NT2/D1 (cell line): ENCODE results near the gene FBXO11.

Experiments
- SUZ12 ChIP-seq: IDR thresholded peaks from 2 replicates; pipeline ENCODE4 v1.6.1; 2011; ENCODE audit not compliant: insufficient read length, insufficient read depth; ENCODE audit errors: extremely low read depth
- ZNF274 ChIP-seq: IDR thresholded peaks from 2 replicates; pipeline ENCODE4 v1.6.1; 2011; ENCODE audit warnings: mild to moderate bottlenecking, low read depth, low read length

DNA sequence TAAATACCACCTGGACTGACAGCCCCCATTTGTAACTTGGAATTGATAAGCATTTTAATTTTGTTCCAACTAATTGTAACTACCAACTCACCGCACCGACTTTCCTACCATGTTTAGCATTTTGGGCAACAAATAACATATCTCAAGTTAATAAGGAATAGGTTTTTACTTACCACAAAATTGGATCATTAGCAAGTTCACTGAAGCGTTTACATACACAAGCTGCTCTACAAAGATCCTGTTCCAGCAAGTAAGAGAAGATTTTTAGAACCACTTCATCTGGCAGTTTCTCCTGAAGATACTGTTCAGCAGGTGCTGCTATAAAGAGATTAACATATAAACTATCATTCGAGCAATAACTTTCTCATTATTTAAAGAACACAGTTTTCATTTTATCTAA lies 67.6 kb downstream of the FBXO11 start:
- TF ChIP-seq SUZ12 (no peak), ZNF274 (no peak)
